IPS-18c (cell line): ENCODE results near the gene SLC36A3.
"Not testable (repeated sequence)": the region's sequence is repeated elsewhere in the genome, so short reads cannot be mapped to it uniquely, and the experiment has no call there.

ENCODE experiments used
- H3K4me3 ChIP-seq: 2 replicates; pipeline ENCODE4 v1.7.0; 2013; ENCODE audit warnings: low read depth, mild to moderate bottlenecking, low read length, moderate library complexity; ENCODE audit not compliant: insufficient read depth
- H3K9me3 ChIP-seq: one replicate; pipeline ENCODE4 v1.6.1; 2013; ENCODE audit warnings: mild to moderate bottlenecking, low read length, moderate library complexity; ENCODE audit not compliant: control insufficient read depth, insufficient read depth

Gene SLC36A3

DNA sequence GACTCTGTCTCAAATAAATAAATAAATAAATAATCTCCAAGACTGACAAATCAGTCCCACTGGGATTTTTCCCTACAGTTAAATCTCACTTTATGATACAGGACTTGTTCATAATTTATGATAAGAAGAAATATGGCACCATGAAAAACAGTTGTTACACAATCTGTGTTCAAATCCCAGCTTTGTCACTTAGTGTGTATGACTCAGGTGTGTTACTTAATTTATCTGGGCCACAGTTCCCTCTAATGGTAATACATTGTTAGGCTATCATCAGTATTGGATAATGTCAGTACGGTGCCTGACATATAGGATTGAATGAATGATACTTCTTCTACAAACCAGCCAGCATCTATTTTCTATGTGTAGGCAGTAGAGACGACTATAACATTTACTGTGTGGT is 23.1 kb downstream of the SLC36A3 start:
- H3K4me3 ChIP-seq, result no peak overlapping the region
- H3K9me3 ChIP-seq, result no peaks in the 10 kb centered on the region

DNA sequence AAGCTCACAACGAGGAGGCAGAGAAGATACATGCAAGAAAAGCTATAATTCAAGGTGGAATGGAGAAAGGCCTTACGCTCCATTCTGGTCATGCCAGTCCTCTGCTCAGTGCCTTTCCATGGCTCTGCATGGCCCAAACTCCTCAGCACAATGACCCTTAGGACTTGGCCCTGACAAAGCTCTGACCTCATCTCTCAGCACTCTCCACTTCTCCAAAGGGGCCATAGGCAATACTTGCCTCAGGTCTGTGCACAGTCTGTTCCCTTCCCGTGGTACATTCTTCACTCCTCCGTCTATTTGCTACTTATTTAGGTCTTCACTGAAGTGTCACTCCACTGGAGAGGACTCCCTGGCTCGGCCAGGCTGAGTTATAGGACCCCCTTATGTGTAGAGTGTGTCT is 24.7 kb downstream of the SLC36A3 start:
- H3K4me3 ChIP-seq, result no peak overlapping the region
- no peaks in the 10 kb centered on the region for H3K9me3 ChIP-seq

DNA sequence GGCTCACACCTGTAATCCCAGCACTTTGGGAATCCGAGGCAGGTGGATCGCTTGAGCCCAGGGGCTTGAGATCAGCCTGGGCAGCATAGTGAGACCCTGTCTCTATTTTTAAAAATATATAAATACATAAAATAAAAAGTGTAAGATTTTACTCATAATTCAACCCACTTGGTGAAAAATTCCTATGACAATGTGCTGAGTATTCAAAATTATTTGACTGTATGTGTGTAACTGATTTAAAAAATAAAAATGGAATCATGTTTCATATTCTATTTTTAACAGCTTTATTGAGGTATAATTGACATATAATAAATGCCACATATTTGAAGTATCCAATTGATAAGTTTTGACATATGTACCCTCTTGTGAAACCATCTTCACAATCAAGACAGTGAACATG is 27.8 kb downstream of the SLC36A3 start:
- no peaks in the 10 kb centered on the region for H3K9me3 ChIP-seq
- H3K4me3 ChIP-seq, result no peak overlapping the region

DNA sequence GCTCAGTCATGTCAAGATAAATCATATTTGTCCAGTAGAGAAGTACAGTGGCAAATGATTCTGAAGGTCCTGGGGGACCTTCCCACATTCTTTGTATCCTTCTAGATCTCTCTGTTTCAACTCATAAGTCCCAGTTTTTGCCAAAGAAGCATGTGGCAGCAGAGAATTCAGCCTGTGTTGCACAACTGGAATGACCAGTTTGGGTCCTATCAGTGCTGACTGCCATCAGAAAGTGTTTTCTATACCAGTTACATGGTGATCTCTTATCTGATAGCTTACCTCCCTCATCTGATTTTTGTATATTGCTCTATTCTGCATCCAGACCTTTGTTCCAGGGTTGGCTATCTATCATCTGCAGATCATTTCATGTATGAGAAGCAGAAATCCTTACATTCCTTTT is 28.9 kb downstream of the SLC36A3 start:
- Histone ChIP-seq H3K9me3 (no peaks in the 10 kb centered on the region), H3K4me3 (no peak overlapping the region)

DNA sequence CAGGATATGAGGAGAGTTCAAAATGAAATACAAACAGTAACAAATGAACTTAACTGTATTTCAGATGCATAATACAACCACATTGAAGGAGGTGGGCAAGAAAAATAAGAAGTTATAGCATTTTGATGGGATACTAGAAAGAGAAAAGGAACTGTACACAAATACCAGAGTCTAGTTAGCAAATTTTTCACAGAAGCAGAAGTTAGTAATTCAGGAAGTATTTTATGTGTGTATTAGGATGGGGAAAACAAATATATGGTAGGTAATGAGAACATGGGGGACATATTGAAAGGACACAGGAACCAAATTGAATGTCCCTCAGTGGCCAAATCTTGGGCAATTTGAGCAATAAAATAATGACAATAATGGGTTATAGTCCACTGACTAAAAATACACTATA is 32.2 kb downstream of the SLC36A3 start:
- no peak overlapping the region for H3K4me3 ChIP-seq
- no peaks in the 10 kb centered on the region for H3K9me3 ChIP-seq

DNA sequence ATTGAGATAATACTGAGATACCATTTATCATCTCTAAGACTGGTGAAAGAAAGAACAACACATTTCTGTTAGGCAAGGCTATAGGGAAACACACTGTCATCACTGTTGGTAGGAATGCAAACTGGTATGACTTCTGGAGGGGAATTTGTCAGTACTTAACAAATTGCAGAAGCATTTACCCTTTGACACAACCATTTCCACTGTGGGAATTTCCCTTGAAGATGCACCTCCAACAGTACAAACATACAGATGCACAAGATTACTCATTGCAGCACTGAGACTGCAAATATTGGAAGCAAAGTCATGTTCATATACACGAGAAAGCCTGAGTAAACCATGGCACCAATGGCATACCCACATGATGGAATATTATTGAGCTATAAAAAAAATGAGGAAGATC is 33.0 kb downstream of the SLC36A3 start:
- Histone ChIP-seq H3K4me3 (no peak overlapping the region), H3K9me3 (no peaks in the 10 kb centered on the region)

DNA sequence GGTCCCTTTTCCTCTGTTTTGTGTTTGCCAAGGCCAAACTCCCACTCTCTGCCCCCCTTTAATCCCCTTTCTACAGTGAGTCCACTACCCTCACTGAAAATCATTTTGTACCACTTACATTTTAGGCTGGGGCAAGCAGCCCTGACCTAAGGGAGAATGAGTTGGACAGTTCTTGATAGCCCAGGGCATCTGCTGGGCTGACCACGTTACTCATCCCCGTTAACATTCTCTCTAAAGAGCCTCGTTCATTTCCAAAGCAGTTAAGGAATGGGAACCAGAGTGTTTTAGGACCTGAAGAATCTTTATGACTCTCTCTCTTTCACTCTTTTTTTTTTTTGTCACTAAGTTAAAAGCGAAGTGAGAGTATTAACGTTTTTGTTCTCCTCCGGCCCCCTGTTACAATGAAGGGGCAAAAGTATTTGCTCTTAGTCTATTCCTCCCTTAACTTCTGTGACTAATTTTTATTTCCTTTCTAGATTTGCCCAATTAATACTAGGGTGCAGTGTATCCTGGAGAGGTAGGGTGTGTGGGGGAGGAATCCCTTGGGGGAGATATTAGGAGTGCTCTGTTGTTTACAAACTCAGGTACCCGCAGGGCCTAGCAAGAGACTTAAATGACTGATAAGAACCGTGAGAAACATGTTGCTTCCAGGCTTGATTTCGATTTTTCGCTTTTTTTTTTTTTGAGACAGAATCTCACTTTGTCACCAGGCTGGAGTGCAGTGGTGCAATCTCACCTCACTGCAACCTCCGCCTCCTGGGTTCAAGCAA is 35.9 kb downstream of the SLC36A3 start:
- Histone ChIP-seq H3K4me3 (no peak overlapping the region), H3K9me3 (no peaks in the 10 kb centered on the region)

DNA sequence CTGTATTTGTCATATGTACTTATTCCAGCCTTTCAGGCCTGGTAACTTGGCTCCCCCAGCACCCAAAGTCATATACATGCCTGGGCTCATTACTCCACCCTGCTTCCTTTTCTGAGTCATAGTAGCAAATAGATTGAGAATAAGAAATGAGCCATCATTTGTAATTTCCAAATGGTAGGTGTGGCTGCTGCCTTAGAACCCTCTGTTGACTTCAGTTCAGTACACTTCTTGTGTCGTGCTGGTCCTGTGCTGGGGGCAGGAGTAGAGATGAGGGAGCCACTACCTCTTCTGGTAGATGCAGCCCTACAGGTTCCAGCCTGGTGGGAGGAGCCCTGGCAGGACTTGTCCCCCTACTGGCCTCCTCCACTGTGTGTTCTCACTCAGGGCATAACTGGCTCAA is 39.5 kb downstream of the SLC36A3 start:
- Histone ChIP-seq H3K4me3 (no peak overlapping the region), H3K9me3 (no peaks in the 10 kb centered on the region)

DNA sequence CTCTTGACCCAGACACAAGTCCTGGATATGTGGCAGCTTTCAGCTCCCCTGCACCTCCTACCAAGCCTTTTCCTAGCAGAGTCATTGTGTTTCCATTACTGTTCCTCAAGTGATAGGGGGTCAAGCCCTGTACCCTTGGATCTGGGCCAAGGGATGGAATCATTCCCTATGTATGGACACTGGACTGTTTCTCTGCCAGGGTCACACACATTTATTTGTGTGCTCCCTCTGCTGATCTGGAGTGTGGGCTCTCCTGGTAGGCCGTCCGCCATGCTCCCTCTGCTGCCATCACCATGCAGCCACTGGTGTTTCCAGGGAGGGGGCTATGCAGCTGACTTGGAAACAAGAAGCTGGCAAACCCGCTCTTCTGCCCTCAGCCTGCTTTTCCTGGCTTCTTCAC is 41.0 kb downstream of the SLC36A3 start:
- H3K4me3 ChIP-seq, result no peak overlapping the region
- no peaks in the 10 kb centered on the region for H3K9me3 ChIP-seq

DNA sequence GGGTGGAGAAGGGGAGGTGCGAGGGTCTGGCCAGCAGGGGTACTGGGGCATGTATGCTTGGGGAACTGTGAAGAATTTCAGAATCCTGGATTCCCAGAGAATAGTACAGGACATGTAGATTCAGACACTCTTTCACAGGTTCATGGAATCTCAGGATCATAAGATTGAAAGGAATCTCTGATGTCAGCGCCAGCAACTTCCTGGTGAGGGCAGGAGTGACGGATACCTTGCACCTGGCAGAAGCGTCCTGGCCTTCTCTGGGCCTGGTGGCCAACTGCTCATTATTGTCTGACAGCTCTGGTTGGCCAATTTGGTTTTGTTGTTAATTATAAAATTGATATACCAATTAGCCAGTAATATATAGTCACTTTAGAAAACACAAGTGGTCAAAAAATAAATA is 43.6 kb downstream of the SLC36A3 start:
- Histone ChIP-seq H3K9me3 (no peaks in the 10 kb centered on the region), H3K4me3 (no peak overlapping the region)

DNA sequence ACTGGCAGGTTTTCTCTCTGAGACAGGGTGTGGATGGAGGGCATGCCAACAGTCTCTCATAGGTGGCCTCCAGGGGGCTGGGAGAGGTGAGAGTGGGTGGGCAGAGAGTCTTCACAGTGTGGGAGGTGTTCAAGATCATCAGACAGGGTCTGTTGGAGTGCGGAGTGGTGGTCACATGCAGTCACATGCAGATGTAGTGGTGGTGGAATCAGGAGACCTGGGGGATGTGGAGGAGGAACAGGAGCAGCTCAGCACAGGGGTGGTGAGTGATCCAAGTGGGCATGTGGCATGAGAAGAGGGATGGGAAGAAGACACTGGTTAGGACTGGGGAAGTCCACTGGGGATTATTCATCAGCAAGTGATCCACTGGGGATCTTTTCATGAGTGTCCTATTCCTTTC is 44.8 kb downstream of the SLC36A3 start:
- no peak overlapping the region for H3K4me3 ChIP-seq
- no peaks in the 10 kb centered on the region for H3K9me3 ChIP-seq

DNA sequence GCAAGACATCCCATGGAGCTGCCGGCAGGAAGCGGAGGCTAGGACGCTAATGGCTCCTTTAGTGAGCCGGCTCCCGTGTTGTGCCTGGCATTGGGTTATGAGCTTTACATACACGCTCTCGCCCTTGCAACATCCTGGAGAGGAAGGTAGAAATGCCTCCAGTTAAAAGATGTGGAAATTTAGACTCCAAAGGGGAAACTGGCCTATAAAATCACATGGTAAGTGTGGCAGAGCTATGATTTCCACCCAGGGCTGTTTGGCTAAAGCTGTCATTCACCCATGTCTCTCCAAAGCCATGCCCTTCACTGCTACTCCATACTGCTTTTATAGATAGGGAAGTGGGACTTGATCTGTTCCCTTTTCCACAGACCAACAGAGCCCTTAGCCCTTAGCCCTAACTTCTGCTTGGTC is 45.4 kb downstream of the SLC36A3 start:
- Histone ChIP-seq H3K4me3 (no peak overlapping the region), H3K9me3 (no peaks in the 10 kb centered on the region)

DNA sequence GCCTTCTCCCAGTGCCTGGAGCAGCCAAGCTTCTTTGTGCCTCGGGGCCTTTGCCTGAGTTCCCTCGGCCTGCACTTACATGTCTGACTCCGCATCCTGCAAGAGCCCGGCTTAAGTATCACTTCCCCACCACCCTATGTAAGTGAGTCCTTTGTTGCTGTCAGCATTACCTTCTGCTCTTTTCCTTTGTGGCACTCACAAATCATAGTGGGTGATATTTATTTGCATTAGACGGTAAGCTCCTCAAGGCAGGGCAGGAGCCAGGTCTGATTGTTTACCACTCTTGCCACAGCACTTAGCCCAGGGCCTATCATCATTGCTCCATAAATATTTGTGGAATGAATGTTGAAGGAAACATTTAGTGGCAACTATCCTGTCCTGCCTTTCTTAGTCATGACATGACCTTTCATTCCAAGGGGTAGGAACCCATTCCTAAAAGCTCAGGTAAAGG is 45.8 kb downstream of the SLC36A3 start:
- H3K4me3 ChIP-seq, result no peak overlapping the region
- no peaks in the 10 kb centered on the region for H3K9me3 ChIP-seq

DNA sequence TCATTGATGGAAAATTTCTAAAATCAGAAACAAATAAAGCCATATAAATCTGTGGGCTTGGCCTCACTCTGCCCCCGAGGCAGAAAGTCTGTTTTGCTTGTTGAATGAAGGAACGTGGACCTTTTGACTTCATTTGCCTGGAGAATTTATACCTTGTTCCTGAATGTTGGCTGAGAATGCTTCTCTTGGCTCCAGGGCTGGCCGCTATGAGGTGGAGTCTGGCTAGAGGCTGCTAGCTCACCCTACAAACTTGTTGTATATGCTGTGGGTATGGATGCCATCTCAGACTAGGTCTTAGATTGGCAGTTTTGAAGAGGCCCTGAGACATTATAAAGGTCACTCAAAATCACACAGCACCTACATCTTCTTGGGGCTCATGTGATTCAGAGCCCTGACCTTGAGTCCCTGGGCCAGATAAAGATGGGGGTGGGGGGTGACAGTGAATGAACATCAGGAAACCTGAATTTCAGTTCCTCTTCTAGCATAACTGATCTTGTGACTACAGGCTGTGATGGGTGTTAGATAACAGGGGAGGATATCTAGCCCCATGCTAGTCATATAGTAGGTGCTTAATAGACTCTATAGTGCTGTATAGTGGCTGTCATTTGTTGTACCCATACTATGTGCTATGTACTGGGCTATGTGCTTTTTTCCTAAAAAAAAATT is 47.8 kb downstream of the SLC36A3 start:
- no peak overlapping the region; the same call in 1 of the 2 replicates for H3K4me3 ChIP-seq
- H3K9me3 ChIP-seq, result no peaks in the 10 kb centered on the region

DNA sequence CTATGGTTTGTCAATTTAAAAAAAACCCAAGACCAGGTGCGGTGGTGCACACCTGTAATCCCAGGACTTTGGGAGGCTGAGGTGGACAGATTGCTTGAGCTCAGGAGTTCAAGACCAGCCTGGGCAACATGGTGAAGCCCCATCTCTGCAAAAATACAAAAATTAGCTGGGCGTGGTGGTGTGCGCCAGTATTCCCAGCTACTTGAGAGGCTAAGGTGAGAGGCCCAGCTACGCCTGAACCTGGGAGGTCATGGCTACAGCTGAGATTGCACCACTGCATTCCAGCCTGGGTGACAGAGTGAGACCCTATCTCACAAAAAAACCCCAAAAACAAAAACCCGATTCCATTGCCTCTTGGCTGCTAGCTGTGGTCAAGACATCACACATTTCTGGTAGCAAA is 48.6 kb downstream of the SLC36A3 start:
- H3K9me3 ChIP-seq, H3K4me3 ChIP-seq: not testable (repeated sequence)

DNA sequence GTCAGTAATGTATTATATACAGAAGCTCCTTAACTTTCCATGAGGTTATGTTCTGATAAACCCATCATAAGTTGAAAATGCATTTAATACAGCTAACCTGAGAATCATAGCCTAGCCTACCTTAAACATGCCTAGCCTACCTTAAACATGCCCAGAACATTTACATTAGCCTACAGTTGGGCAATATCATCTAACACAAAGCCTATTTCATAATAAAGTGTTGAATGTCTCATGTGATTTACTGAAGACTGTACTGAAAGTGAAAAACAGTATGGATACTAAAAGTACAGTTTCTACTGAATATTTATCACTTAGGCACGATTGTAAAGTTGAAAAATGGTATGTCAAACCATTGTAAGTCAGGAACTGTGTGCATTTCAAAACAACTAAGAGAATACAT is 49.0 kb downstream of the SLC36A3 start:
- H3K4me3 ChIP-seq, result no peak overlapping the region
- no peaks in the 10 kb centered on the region for H3K9me3 ChIP-seq

DNA sequence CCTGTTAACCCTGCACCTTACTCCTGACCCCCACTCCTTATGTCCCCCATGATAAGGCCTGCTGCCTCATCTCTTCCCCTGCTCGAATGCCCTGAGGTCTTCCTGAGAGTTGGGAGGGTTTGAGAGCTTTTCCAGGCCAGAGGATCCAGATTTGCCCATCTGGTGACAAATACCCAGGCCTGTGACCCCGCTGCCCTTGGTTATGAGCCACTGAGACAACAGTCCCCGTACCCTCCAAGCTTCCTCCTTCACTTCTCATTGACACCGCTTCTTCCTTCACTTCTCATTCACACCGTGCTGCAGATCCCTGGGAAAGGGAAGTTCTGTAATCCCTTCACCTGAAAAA is 50.0 kb downstream of the SLC36A3 start:
- H3K9me3 ChIP-seq, result no peaks in the 10 kb centered on the region
- H3K4me3 ChIP-seq, result peak overlapping the region; percentile 64

DNA sequence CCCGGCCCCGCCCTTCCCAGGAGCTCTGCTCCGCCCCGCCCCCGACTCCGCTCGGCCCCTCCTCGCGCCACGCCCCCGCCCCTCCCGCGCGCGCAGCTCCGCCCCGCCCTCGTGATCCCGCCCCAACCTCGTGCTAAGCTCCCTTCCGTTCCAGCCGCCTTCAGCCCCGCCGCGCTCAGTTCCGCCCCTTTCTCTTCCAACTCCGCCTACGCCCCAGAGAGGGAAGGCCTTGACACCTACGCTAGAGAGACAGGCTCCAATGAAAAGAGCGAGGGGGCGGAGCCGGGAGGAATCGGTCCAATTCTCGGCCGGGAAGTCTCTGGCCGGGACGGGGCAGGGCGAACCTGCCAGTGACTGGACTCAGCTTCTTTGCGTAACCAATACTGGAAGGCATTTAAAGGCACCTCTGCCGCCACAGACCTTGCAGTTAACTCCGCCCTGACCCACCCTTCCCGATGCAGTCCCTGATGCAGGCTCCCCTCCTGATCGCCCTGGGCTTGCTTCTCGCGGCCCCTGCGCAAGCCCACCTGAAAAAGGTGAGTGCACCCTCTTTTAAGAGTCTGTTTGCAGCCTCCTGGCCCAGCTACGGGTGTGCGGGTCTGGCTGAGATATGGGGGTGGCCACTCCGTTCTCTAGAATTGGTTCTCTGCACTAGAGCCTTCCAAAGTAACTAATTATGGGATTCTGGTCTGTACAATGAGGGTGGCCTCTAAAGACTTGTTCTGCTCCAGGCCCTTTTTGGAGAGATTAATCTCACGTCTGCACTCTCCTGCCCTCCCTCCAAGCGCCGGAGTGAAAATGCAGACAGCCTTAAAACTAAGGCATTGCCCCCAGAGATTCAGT is 50.6 kb downstream of the SLC36A3 start, which contains the start of gene GM2A:
TSS of gene GM2A (plus strand) at position 424 of the 843 bp plus-strand sequence. CDS start at position 456, 32 bp downstream.
- H3K9me3 ChIP-seq, result no peaks in the 10 kb centered on the region
- peak within 1 kb of the TSS; percentile 64 for H3K4me3 ChIP-seq
